ENCODE data around the gene INSR. TPM values are rescaled to one million over a fixed set of nuclear protein-coding genes. Genes with fewer than 3 reads are reported as not detected.
"Not testable (repeated sequence)": the region's sequence is repeated elsewhere in the genome, so short reads cannot be mapped to it uniquely, and the experiment has no call there.

Gene INSR
- total RNA-seq, 2 experiments from 2014 or later = 0.99 to 2.0 TPM

DNA sequence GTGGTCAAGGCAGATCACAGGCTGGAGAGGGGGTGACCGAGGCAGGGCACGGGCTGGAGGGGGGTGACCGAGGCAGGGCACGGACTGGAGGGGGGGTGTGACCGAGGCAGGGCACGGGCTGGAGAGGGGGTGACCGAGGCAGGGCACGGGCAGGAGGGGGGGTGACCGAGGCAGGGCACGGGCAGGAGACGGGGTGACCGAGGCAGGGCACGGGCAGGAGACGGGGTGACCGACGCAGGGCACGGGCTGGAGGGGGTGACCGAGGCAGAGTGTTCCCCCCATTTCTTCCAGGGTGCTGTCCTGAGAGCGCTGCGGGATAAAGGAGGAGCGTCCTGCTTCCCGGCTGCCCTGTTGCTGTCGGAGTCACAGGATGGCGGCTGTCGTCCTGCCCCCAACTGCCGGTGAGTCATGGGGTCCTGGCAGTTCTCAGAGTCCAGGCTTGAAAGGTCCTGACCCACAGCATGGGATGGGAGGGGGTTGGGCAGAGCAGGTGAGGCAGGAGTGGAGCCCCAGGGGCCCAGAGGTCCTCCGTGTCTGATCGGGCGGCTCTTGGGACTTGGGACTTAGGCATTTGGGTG lies 219.4 kb downstream of the INSR start:
- ChIA-PET POLR2A (no interaction called here), CTCF (no interaction called here)

DNA sequence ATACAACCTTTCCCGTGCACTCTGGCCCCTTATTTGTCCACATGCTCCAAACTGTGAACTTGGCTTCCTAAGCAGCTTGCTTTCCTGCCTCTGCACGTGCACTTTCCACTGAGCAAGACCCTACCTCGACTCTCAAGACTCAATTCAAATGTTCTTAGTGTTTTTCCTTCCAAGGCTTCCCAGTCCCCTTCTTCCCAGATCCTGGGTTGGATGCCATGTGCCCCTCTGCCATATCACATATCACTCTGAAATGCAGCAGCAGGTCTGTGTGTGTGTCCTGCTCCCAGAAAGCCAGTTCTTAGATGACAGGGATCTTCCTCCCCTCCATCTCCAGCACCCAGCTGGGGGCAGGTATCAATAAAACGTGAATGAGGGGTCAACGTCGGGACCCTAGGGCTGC lies 221.7 kb downstream of the INSR start:
- CTCF ChIA-PET = no interaction called here
- POLR2A ChIA-PET = no interaction called here

DNA sequence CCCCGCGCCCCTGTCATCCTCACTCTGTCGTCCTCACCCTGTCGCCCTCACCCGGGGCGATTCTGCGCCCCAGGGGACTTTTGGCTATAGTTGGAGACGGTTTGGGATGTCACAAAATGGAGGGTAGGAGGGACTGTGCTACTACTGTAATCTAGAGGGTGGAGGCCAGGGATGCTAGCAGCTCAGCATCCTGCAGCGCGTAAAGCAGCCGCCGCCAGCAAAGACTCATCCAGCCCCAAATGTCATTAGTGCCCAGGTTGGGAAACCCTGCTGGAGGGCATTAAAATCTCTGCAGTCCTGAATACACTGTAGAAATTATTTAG lies 224.3 kb downstream of the INSR start:
- CTCF ChIA-PET = interaction anchor here (0.9 to 1.5 kb wide), 2 partner anchors 12 to 285 kb away, joined by 3 to 5 read pairs; no protein-coding TSS in a partner anchor
- POLR2A ChIA-PET = interaction anchor here (0.5 to 2.5 kb wide), 2 partner anchors 17 to 30 kb away, joined by 7 to 8 read pairs; no protein-coding TSS in a partner anchor

DNA sequence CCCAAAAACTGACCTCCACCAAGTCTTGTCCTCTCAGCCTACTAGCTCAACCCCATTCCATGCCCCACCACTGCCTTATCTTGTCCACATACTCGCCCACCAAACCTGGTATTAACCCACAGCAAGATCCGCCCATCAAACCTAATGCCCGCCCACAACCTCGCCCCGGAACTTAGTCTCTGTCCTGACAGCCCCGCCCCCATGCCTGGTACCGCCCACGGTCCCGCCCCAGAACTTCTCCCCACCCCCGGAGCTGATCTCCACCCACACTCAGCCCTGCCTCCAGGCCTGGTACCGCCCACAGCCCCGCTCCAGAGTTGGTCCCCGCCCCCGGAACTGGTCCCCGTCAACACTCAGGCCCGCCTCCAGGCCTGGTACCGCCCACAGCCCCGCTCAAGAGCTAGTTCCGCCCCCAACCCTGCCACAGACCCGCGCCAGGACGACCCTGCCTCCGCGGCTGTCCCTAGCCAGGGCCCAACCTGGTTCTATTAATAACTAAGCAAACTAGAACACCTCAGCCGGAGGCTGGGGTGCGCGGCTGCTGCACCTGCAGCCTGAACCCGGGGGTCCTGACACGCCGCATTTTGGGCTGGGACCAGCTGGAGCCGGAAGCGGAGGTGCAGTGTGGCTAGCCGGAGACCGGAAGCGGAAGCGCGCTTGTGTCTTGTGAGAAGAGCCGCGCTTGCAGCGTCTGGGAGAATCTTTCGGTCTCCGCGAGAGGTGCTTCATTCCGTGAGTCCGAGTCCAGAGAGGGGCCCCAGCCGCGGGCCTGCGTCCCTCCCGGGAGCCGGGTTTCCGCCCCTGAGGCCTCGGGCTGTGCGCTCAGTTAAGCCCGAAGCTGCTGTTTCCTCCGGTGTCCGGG lies 224.9 kb downstream of the INSR start, which contains the start of gene ZNF557:
Gene ZNF557, plus strand, starts transcription at position 662 of the 862 bp plus-strand sequence. CDS start 5,372 bp downstream, outside the sequence.
- ChIA-PET CTCF (interaction anchor here (0.7 to 1.5 kb wide), 4 partner anchors 12 to 336 kb away, joined by 3 to 5 read pairs (median 3); no protein-coding TSS in a partner anchor), POLR2A (interaction anchor here (0.5 to 2.5 kb wide), 4 partner anchors 30 to 846 kb away, joined by 4 to 7 read pairs (median 4); no protein-coding TSS in a partner anchor)

DNA sequence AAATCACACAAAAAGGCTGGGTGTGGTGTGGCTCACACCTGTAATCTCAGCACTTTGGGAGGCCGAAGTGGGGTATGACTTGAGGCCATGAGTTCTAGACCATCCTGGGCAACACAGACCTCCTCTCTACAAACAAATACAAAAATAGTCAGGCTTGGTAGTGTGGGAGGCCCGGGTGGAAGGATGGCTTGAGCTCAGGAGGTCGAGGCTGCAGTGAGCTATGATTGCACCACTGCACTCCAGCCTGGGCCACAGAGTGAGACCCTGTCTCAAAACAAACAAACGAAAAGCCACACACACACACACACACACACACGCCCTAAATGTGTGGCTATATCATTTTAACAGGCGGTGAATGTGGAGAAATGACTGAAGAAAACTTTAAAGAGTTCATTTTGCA lies 225.6 kb downstream of the INSR start:
- ChIA-PET CTCF (interaction anchor here (0.6 to 1.0 kb wide), 3 partner anchors 31 to 970 kb away, joined by 3 to 5 read pairs (median 3); no protein-coding TSS in a partner anchor), POLR2A (interaction anchor here (0.5 to 2.5 kb wide), 3 partner anchors 31 to 959 kb away, joined by 3 to 7 read pairs (median 4); no protein-coding TSS in a partner anchor)

DNA sequence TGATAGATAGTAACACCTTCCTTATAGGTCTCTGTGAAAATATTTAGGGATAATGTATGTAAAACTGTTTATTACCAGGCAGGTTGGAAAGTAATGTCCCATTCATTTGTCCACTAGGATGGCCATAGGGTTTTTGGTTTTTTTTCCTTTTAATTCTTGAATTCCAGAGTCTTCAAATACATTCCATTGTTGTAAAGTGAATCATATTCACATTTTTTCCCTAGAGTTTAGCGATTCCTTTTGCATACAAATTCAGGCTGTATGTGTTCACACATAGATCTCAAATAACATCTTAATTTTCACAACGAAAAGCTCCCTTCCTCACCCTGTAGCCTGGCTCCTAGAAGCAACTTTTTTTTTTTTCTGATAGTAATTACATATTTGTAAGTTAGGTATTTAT lies 226.5 kb downstream of the INSR start:
- ChIA-PET POLR2A (interaction anchor here (2.5 kb wide), 1 partner anchor 32 kb away, joined by 7 read pairs; no protein-coding TSS in a partner anchor), CTCF (no interaction called here)

DNA sequence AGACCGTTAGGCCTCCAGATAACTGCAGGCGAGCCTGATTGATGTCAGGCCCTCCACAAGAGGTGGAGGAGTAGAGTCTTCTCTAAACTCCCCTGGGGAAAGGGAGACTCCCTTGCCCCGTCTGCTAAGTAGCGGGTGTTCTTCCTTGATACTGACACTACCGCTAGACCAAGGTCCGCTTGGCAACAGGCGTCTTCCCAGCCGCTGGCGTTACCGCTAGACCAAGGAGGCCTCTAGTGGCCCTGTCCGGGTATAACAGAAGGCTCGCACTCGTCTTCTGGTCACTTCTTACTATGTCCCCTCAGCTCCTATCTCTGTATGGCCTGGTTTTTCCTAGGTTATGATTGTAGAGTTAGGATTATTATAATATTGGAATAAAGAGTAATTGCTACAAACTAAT lies 227.1 kb downstream of the INSR start:
- POLR2A ChIA-PET, CTCF ChIA-PET: not testable (repeated sequence)

DNA sequence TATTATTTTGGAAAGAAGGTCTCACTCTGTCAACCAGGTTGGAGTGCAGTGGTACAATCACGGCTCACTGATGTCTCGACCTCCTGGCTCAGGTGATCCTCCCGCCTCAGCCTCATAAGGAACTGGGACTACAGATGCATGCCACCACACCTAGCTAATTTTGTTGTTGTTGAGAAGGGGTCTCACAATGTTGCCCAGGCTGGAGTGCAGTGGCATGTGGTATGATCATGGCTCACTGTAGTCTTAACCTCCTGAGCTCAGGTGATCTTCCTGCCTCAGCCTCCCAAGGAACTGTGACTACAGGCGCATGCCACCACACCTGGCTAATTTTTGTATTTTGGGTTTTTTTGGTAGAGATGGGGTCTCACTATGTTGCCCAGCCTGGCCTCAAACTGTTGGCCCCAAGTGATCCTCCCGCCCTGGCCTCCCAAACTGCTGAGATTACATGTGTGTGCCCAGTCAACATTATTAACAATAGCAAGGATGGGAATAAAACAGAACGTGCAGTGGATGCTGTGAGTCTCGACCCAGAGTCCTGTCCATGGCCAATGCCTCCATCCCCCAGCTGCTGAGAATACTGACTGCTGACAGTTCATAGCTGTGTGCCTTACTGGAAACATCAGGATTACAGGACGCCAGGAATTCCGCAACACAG lies 230.3 kb downstream of the INSR start:
- ChIA-PET POLR2A (no interaction called here), CTCF (interaction anchor here (0.6 to 1.4 kb wide), 2 partner anchors 199 to 288 kb away, joined by 3 read pairs; no protein-coding TSS in a partner anchor)

DNA sequence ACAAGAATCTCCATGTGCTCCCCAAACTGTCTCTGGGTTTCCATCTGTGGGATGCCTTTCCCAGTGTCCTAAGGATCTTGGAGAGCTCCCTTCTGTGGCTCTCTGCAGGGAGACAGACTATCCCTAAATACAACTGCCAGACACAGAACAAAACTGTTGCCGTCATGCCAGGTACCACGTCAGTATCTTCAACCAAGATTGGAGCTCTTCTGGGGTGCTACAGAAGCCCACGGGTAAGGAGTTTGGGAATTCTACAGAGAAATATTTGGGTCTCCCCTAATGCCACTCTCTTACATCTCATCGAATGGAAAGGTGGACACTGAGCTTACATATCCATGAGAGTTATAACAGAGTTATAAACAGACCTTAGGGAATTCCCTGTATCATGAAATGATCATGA lies 230.9 kb downstream of the INSR start:
- CTCF ChIA-PET = interaction anchor here (1.4 kb wide), 1 partner anchor 199 kb away, joined by 3 read pairs; no protein-coding TSS in a partner anchor
- POLR2A ChIA-PET = no interaction called here

Other genes with a start within 250 kb of the INSR start
- gene MBD3L2, start 245.1 kb downstream of the INSR start, total RNA-seq = not detected
- not detected for gene MBD3L3, start 235.7 kb downstream of the INSR start, total RNA-seq
- 1 to 10 TPM; 9.5 to 9.9 TPM for gene ZNF557, start 224.7 kb downstream of the INSR start, total RNA-seq
- gene ARHGEF18, start 54.5 kb upstream of the INSR start, total RNA-seq = 10 to 100 TPM; 42.6 to 44.3 TPM
- 1 to 10 TPM in 1 of 2 experiments, under 1 TPM in 1; 0.67 to 1.3 TPM for gene PEX11G, start 194.6 kb upstream of the INSR start, total RNA-seq
- 1 to 10 TPM; 8.9 to 9.0 TPM for gene ZNF358, start 221.7 kb upstream of the INSR start, total RNA-seq
- 10 to 100 TPM; 17.7 to 18.8 TPM for gene MCOLN1, start 228.2 kb upstream of the INSR start, total RNA-seq
- 100 to 1,000 TPM; 114 to 115 TPM for gene PNPLA6, start 241.3 kb upstream of the INSR start, total RNA-seq

Measured in activated CD8-positive, alpha-beta memory T cell treated with anti-CD3 and anti-CD28 coated beads for 36 hours (primary cell).